Endothelial cell of umbilical vein (primary cell): Measurements from ENCODE around the gene EPHB6. TPM values are rescaled to one million over a fixed set of nuclear protein-coding genes. Genes with fewer than 3 reads are reported as not detected.

Experiments used
- BruUV-seq: library from RNA; stranded (reverse); fragments of 400-500 nt; replicated peaks from 2 replicates; lab custom pipeline; 2021; lab: Mats Ljungman, UMichigan
- CTCF ChIA-PET: fragments of 300-600, 350-600 bp; sonication (Branson Sonifier 250); formaldehyde crosslinking; loops from one replicate; lab custom pipeline; 2021; ENCODE audit warnings: antibody characterized with exemption, inconsistent platforms; lab: Charles Lee
- POLR2A ChIA-PET: fragments of 300-600, 350-600 bp; sonication (Branson Sonifier 250); formaldehyde crosslinking; loops from one replicate; lab custom pipeline; 2021; ENCODE audit warnings: antibody characterized with exemption, inconsistent platforms; lab: Charles Lee
- DNase-seq: peaks from one replicate; pipeline ENCODE4 v3.0.0-alpha.2; 2011; ENCODE audit warnings: low read depth, low spot score
- FAIRE-seq: peaks from 2 replicates; lab custom pipeline; 2011; peaks lifted over from hg19 to GRCh38; lab: Jason Lieb, UNC
- H2AFZ ChIP-seq: 2 replicates; pipeline ENCODE4 v1.6.0; 2012; ENCODE audit warnings: low read depth, low read length, control low read depth, inconsistent platforms
- H3K27ac ChIP-seq: 2 replicates; pipeline ENCODE4 v1.5.1; 2011; ENCODE audit warnings: low read depth, mild to moderate bottlenecking, control low read depth, low read length, moderate library complexity; ENCODE audit not compliant: insufficient read depth
- H3K27me3 ChIP-seq, 2 experiments: 2 replicates each; pipeline versions ENCODE4 v1.6.0 to v1.6.1; 2011; ENCODE audit warnings: low read length in 2 of 2, mixed read lengths in 1 of 2; ENCODE audit not compliant: control insufficient read depth in 2 of 2, insufficient read depth in 2 of 2
- H3K36me3 ChIP-seq, 2 experiments: 2 replicates in 1 of 2; 3 replicates in 1 of 2; pipeline ENCODE4 v1.5.1; 2011; ENCODE audit warnings: low read length in 2 of 2, mild to moderate bottlenecking in 1 of 2, moderate library complexity in 1 of 2; ENCODE audit not compliant: control insufficient read depth in 2 of 2, insufficient read depth in 2 of 2; ENCODE audit errors: extremely low read depth in 1 of 2
- H3K4me1 ChIP-seq: 3 replicates; pipeline ENCODE4 v1.5.1; 2011; ENCODE audit warnings: mild to moderate bottlenecking, low read length; ENCODE audit not compliant: control insufficient read depth, insufficient read depth; ENCODE audit errors: extremely low read depth
- H3K4me2 ChIP-seq: 2 replicates; pipeline ENCODE4 v1.6.1; 2011; ENCODE audit warnings: low read length, control low read depth, mixed read lengths; ENCODE audit not compliant: insufficient read depth
- H3K4me3 ChIP-seq, 3 experiments: fragments of 200-600 bp in 1 of 3; sonication (generic), shearing (Covaris generic) in 1 of 3; replicated peaks in 1 of 3; 2 replicates each; pipeline ENCODE4 v1.5.1; 2011 to 2016; ENCODE audit warnings: control low read depth in 3 of 3, low read length in 3 of 3, mild to moderate bottlenecking in 2 of 3, inconsistent platforms in 1 of 3, low read depth in 1 of 3, moderate library complexity in 1 of 3; ENCODE audit not compliant: insufficient read depth in 1 of 3
- H3K79me2 ChIP-seq: 2 replicates; pipeline ENCODE4 v1.6.0; 2012; ENCODE audit warnings: low read length, inconsistent platforms; ENCODE audit not compliant: control insufficient read depth, insufficient read depth
- H3K9ac ChIP-seq: replicated peaks from 2 replicates; pipeline ENCODE3; 2011; ENCODE audit warnings: low read length, control low read depth; ENCODE audit not compliant: insufficient read depth; ENCODE audit errors: extremely low read depth
- H3K9me1 ChIP-seq: replicated peaks from 3 replicates; pipeline ENCODE4 v1.6.0; 2011; ENCODE audit warnings: mild to moderate bottlenecking, low read length; ENCODE audit not compliant: control insufficient read depth, insufficient read depth; ENCODE audit errors: extremely low read depth
- H3K9me3 ChIP-seq: replicated peaks from 2 replicates; pipeline ENCODE4 v1.5.1; 2012; ENCODE audit warnings: low read length, inconsistent platforms; ENCODE audit not compliant: control insufficient read depth, insufficient read depth
- H4K20me1 ChIP-seq: replicated peaks from 2 replicates; pipeline ENCODE3; 2011; ENCODE audit warnings: mild to moderate bottlenecking, low read length; ENCODE audit not compliant: control insufficient read depth, insufficient read depth; ENCODE audit errors: extremely low read depth
- EZH2 ChIP-seq: IDR thresholded peaks from 2 replicates; pipeline ENCODE4 v1.6.1; 2012; ENCODE audit warnings: borderline replicate concordance, low read depth, mild to moderate bottlenecking, moderate library complexity, low read length, inconsistent platforms; ENCODE audit not compliant: severe bottlenecking
- FOS ChIP-seq: IDR thresholded peaks from 2 replicates; pipeline ENCODE4 v1.6.1; 2011; ENCODE audit warnings: mild to moderate bottlenecking, low read length, moderate library complexity, borderline replicate concordance; ENCODE audit not compliant: insufficient read depth
- GATA2 ChIP-seq: IDR thresholded peaks from 2 replicates; pipeline ENCODE4 v1.7.0; 2011; ENCODE audit warnings: low read depth, mild to moderate bottlenecking, moderate library complexity, mixed read lengths, low read length; ENCODE audit not compliant: insufficient read length, insufficient read depth
- JUN ChIP-seq: IDR thresholded peaks from 2 replicates; pipeline ENCODE4 v1.6.1; 2011; ENCODE audit warnings: borderline replicate concordance, low read depth; ENCODE audit not compliant: insufficient read length, insufficient read depth
- MAX ChIP-seq: IDR thresholded peaks from 2 replicates; pipeline ENCODE4 v1.6.1; 2011; ENCODE audit not compliant: insufficient read depth, insufficient read length
- MYC ChIP-seq: IDR thresholded peaks from one replicate; pipeline ENCODE4 v1.6.1; 2011; ENCODE audit warnings: mild to moderate bottlenecking, low read depth, low read length
- POLR2A ChIP-seq: IDR thresholded peaks from 2 replicates; pipeline ENCODE4 v1.6.1; 2012; ENCODE audit warnings: low read depth, mild to moderate bottlenecking, control low read depth, low read length
- POLR2AphosphoS5 ChIP-seq: IDR thresholded peaks from 2 replicates; pipeline ENCODE4 v1.6.1; 2012; ENCODE audit warnings: low read depth, mild to moderate bottlenecking, control low read depth, low read length, moderate library complexity; ENCODE audit not compliant: insufficient read depth
- dilution Hi-C: fragments of 300-500 bp; cut with MboI; formaldehyde crosslinking; loops from one replicate; pipeline ENCODE4 v1.15.0; 2019; ENCODE audit warnings: low sequenced_read_pairs; ENCODE audit not compliant: extremely low pct_ligation_motif_present
- intact Hi-C: fragments of 100-400 bp; cut with micrococcal nuclease; formaldehyde crosslinking; loops from one replicate; pipeline ENCODE4 v1.10.0; 2022
- polyA plus RNA-seq, 4 experiments: library from polyadenylated mRNA; depleted of rRNA in 3 of 4; stranded (reverse) in 3 of 4; unstranded in 1 of 4; fragments of >200 nt; gene quantifications; 2 replicates each; pipeline versions ENCODE4 v1.2.1 to v1.2.3, GENCODE V29; 2011 to 2012; ENCODE audit warnings: missing spikeins in 1 of 4
- total RNA-seq: library from RNA; stranded (reverse); gene quantifications from 2 replicates; pipeline ENCODE4 v1.2.3, GENCODE V29; 2021
- TF ChIP-seq, protein P1 (sequence below), 2 donors: IDR thresholded peaks; 1 replicate in 1 of 2; 2 replicates in 1 of 2; pipeline ENCODE4 v1.5.1; 2011; ENCODE audit warnings: low read length in 2 of 2, mild to moderate bottlenecking in 2 of 2, moderate library complexity in 2 of 2, control low read depth in 1 of 2, inconsistent platforms in 1 of 2, low read depth in 1 of 2; ENCODE audit not compliant: insufficient read depth in 1 of 2; ENCODE audit errors: extremely low read depth in 1 of 2

Gene EPHB6
- total and polyA plus RNA-seq, 2 donors (not counting 3 experiments of a cell fraction or from before 2014, with no cell fraction given): 0.86 to 2.9 TPM

DNA sequence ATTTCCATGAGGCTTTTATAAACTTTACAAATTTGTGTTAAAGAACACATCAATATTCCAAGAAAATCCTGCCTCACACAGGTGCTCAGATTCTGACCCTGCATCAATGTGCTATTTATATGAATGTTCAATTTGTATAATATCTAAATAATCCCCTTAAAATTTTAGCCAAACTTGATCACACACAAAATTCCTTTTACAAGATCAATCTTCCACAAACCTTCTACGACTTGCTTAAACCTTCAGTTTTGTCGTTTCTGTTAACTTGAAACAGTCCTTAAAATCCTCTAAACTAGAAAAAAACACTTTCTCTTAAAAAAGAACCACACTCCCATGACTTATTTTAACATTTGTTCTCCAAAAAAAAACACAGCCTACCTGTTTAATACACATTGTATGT is 50.9 kb downstream of the EPHB6 start:
- Histone ChIP-seq H3K27me3 (no peaks in the 10 kb centered on the region), H4K20me1 (no peaks in the 10 kb centered on the region), H2AFZ (no peak overlapping the region), H3K9ac (no peak overlapping the region), H3K4me2 (no peak overlapping the region), H3K9me3 (no peaks in the 10 kb centered on the region), H3K4me3 (no peak overlapping the region), H3K9me1 (no peaks in the 10 kb centered on the region), H3K36me3 (no peaks in the 10 kb centered on the region), H3K4me1 (no peaks in the 10 kb centered on the region), H3K79me2 (no peaks in the 10 kb centered on the region), H3K27ac (no peak overlapping the region)
- FAIRE-seq (no peak), DNase-seq (no peak)
- dilution Hi-C loops (no loop called here), intact Hi-C loops (no loop called here)
- POLR2A ChIA-PET: no interaction called here
- CTCF ChIA-PET: no interaction called here
- TF ChIP-seq, protein P1, sequence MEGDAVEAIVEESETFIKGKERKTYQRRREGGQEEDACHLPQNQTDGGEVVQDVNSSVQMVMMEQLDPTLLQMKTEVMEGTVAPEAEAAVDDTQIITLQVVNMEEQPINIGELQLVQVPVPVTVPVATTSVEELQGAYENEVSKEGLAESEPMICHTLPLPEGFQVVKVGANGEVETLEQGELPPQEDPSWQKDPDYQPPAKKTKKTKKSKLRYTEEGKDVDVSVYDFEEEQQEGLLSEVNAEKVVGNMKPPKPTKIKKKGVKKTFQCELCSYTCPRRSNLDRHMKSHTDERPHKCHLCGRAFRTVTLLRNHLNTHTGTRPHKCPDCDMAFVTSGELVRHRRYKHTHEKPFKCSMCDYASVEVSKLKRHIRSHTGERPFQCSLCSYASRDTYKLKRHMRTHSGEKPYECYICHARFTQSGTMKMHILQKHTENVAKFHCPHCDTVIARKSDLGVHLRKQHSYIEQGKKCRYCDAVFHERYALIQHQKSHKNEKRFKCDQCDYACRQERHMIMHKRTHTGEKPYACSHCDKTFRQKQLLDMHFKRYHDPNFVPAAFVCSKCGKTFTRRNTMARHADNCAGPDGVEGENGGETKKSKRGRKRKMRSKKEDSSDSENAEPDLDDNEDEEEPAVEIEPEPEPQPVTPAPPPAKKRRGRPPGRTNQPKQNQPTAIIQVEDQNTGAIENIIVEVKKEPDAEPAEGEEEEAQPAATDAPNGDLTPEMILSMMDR (IDR thresholded peaks at IDR 0.05; ENCODE audit: extremely low read depth in 1 of 2, insufficient read depth in 1 of 2, low read depth in 1 of 2, low read length in 2 of 2): no peak
- TF ChIP-seq POLR2A (no peak), MAX (no peak), FOS (no peak), EZH2 (no peak), GATA2 (no peak)
- no TSS peak for BruUV-seq

DNA sequence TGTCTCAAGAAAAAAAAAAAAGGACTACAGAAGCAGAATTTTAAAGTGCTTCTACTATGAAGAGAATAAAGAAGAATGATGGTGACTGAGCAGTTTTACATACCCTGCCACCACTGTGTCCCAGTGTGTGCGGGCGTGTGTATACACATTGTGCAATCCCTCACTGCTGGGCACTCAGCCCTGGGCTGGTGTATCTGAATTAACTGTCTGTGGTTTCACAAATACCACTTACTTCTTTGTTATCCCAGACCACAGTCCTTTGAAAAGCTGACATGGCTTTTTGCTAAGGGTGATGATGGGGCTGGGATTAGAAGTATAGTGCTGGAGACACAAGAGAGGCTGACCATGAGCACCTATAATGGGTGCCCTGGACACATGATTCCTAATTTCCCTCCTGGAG is 51.8 kb downstream of the EPHB6 start:
- POLR2A ChIA-PET: no interaction called here
- Histone ChIP-seq H3K9ac (no peak overlapping the region), H4K20me1 (no peaks in the 10 kb centered on the region), H3K9me3 (no peaks in the 10 kb centered on the region), H3K79me2 (no peaks in the 10 kb centered on the region), H3K4me3 (no peak overlapping the region), H3K27ac (no peak overlapping the region), H2AFZ (no peak overlapping the region), H3K36me3 (no peaks in the 10 kb centered on the region), H3K27me3 (no peaks in the 10 kb centered on the region), H3K9me1 (no peaks in the 10 kb centered on the region), H3K4me1 (no peaks in the 10 kb centered on the region), H3K4me2 (no peak overlapping the region)
- BruUV-seq: no TSS peak
- dilution Hi-C loops: no loop called here
- FAIRE-seq: no peak
- TF ChIP-seq JUN: no peak
- TF ChIP-seq POLR2A: no peak
- no peak for TF ChIP-seq EZH2
- TF ChIP-seq MYC: no peak
- no peak for TF ChIP-seq GATA2
- TF ChIP-seq FOS: no peak
- TF ChIP-seq POLR2AphosphoS5: no peak
- TF ChIP-seq, protein P1 (IDR thresholded peaks at IDR 0.05; ENCODE audit: extremely low read depth in 1 of 2, insufficient read depth in 1 of 2, low read depth in 1 of 2, low read length in 2 of 2): no peak
- no peak for TF ChIP-seq MAX
- intact Hi-C loops: no loop called here
- no peak for DNase-seq
- CTCF ChIA-PET: no interaction called here
